ENCODE results near the gene COL18A1. TPM values are rescaled to one million over a fixed set of nuclear protein-coding genes. Genes with fewer than 3 reads are reported as not detected.

The COL18A1 gene
- total and polyA plus RNA-seq, 9 of the 15 experiments (the other 6 are each of a cell fraction or from before 2014, with no cell fraction given), result 0.14 to 16.4 (median 2.0) TPM

DNA sequence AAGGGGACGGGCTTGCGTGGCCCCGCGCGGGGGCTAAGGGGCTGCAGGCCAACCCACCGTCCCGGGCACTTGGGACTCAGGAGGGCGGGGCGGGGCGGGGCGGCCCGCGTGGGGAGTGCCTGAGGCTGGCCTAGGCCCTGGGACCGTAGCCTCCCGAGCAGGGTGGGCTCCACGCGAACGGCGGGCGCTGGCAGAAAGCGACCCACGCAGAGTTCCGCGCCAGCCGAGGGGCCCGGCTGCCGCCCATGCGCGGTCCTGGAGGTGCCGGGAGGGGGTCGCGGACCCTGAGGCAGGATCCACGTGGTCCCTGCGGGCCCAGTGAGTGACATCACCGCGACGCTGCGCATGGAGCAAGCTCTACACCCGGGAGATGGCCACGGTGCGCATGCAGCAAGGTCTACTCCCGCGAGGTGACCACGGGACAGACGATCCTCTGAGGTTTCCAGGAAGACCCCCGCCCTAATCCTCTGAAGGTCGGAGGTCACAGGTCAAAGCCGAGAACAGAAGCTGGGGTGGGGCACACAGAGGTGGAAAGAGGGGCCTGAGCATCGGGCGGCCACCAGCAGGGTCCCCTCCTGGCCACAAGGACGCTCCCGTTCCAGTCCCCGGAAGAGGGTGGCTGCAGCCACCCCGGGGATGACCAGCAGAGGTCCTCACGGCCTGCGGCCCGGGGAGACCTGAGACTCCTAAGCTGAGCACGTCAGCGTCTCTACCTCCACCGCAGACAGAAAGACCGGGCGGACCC is 150.8 kb downstream of the COL18A1 start (continued):
- TF ChIP-seq HDAC1 (IDR thresholded peaks at IDR 0.05) (peak in 1 of 2 experiments; percentile 89; a peak in 2 of 4 replicates), COPS2 (conservative IDR thresholded peaks at IDR 0.05) (no peak), BCOR (IDR thresholded peaks at IDR 0.05) (peak; percentile 33; the same call in 1 of the 2 replicates), ZNF584 (CRISPR knock-in tag; IDR thresholded peaks at IDR 0.05; ENCODE audit: low read depth) (no peak), PCBP1 (IDR thresholded peaks at IDR 0.05; ENCODE audit: low read depth, low read length, poor library complexity, severe bottlenecking) (no peak), EHMT2 (IDR thresholded peaks at IDR 0.05) (no peak), BCLAF1 (IDR thresholded peaks at IDR 0.05; ENCODE audit: borderline replicate concordance in 1 of 2, control insufficient read depth in 1 of 2, low read depth in 2 of 2, low read length in 1 of 2) (no peak), ILF3 (IDR thresholded peaks at IDR 0.05; ENCODE audit: borderline replicate concordance) (no peak), HDAC3 (IDR thresholded peaks at IDR 0.05; ENCODE audit: borderline replicate concordance, partially characterized antibody) (no peak), ARID4B (CRISPR knock-in tag; IDR thresholded peaks at IDR 0.05) (peak; percentile 64; the same call in 1 of the 2 replicates), ZBTB1 (CRISPR knock-in tag; IDR thresholded peaks at IDR 0.05; ENCODE audit: borderline replicate concordance, low read depth) (no peak), MTA3 (IDR thresholded peaks at IDR 0.05; ENCODE audit: borderline replicate concordance) (peak; percentile 85; the same call in 1 of the 2 replicates), PKNOX1 (IDR thresholded peaks at IDR 0.05) (peak; percentile 58), ZNF140 (CRISPR knock-in tag; IDR thresholded peaks at IDR 0.05) (no peak), TCF7 (IDR thresholded peaks at IDR 0.05; ENCODE audit: borderline replicate concordance) (no peak), RHOXF2B (CRISPR knock-in tag; conservative IDR thresholded peaks at IDR 0.05) (no peak), RBFOX2 (IDR thresholded peaks at IDR 0.05; ENCODE audit: low read depth, low read length) (peak; percentile 77)
- TF ChIP-seq, protein P1, sequence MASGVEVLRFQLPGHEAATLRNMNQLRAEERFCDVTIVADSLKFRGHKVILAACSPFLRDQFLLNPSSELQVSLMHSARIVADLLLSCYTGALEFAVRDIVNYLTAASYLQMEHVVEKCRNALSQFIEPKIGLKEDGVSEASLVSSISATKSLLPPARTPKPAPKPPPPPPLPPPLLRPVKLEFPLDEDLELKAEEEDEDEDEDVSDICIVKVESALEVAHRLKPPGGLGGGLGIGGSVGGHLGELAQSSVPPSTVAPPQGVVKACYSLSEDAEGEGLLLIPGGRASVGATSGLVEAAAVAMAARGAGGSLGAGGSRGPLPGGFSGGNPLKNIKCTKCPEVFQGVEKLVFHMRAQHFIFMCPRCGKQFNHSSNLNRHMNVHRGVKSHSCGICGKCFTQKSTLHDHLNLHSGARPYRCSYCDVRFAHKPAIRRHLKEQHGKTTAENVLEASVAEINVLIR (CRISPR knock-in tag; IDR thresholded peaks at IDR 0.05), result 0 out of 2 replicates have a peak, but pooled peaks have one; percentile 11
